HUDEP-2 (cell line): ENCODE measurements around the gene CACTIN.
"Not testable (repeated sequence)": the region's sequence is repeated elsewhere in the genome, so short reads cannot be mapped to it uniquely, and the experiment has no call there.

ENCODE experiments used
- DNase-seq, 76 experiments: peaks; one replicate each; lab custom pipeline; 2025; ENCODE audit not compliant: unreplicated experiment in 76 of 76; lab: John Stamatoyannopoulos, UW

CACTIN gene

GRCh38 chr19:3632739-3633558 lies 6.4 kb upstream of the CACTIN start:
- DNase-seq: no peak

- DNase-seq: no peak
Observed at GRCh38 chr19:3632098-3632497, 5.5 kb upstream of the CACTIN start.

DNA sequence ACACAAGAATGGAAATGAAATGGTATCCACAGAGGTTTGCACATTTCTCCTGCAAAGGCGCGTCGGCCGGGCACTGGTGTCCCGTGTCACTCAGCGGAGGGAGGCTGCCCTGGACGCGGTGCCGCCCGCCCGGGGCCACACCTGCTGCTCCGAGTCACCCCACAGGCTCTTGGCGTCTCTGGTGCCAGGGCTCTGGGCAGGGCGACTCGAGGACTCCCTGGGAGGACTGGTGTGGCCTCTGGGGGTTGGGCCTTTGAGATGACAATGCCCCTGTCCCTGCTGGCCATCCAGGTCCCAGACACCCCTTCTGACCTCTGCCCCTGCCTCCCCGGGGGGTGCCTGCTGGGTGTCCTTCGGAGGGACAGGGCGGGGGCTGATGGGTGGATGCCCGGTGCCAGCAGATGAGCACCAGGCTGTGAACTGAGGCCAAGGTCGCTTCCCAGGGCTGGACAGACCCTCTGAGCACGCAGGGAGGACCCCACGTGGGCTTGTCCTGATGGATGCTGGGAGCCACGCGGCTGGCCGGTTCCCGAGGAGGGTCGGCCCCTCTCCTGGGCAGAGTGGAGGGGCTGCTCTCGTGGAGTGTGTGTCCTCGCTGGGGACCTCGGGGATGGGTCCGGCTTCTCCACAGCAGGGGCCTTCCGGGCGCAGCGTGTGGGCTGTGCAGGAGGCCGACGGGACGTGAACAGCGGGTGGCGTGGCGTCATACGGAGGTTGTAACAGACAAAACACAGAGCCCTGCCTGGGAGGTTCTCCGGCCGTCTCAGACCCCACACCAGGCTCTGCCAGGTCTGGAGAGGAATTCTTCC lies 4.7 kb upstream of the CACTIN start:
- DNase-seq: no peak

DNA sequence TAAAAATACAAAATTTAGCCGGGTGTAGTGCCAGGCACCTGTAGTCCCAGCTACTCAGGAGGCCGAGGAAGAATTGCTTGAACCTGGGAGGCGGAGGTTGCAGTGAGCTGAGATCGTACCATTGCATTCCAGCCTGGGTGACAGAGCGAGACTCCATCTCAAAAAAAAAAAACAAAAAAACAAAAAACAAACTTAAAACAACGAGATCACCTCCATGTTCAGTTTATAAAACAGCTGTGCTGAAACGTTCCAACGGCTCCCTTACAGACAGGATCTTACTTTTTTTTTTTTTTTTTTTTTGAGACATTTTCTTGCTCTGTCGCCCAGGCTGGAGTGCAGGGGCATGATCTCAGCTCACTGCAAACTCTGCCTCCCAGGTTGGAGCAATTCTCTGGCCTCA lies 2.2 kb upstream of the CACTIN start:
- not testable (repeated sequence) for DNase-seq

DNA sequence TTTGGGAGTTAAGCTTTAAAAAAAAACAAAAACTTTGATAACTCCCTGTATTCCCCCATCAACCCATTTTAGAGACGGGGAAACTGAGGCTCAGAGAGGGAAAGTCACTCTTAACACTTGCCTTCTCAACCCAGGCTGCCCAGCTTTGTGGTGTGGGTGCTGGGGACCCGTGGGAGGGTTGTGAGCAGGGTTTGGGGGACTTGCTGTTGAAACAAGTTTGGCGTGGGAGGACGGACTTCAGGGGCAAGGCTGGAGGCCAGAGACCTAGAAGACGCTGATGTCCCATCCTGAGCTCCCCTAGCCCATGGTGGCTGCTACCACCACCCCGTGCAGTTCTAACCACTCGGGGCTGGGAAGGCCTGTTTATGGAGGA lies 747 bp upstream of the CACTIN start:
- DNase-seq: no peak

GRCh38 chr19:3625996-3626472 lies 556 bp downstream of the CACTIN start:
- DNase-seq: peak in 25 of 76 experiments; percentile 15 to 79 (median 37)

GRCh38 chr19:3623716-3624115 lies 2.9 kb downstream of the CACTIN start:
- no peak for DNase-seq

DNA sequence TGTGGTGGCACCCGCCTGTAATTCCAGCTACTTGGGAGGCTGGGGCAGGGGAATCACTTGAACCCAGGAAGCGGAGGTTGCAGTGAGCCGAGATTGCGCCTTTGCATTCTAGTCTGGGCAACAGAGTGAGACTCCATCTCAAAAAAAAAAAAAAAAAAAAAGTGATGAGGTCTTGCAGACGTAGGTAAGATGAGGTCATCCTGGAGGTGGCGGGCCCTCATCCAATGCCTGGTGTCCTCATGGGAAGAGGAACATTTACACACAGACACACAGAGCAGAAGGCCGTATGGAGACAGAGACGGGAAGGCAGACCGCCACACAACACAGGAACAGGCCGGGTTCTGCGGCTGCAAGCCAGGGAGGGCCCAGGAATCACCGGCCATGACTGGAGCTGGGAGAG lies 4.4 kb downstream of the CACTIN start:
- DNase-seq: no peak

GRCh38 chr19:3621689-3622088 lies 4.9 kb downstream of the CACTIN start:
- no peak for DNase-seq

DNA sequence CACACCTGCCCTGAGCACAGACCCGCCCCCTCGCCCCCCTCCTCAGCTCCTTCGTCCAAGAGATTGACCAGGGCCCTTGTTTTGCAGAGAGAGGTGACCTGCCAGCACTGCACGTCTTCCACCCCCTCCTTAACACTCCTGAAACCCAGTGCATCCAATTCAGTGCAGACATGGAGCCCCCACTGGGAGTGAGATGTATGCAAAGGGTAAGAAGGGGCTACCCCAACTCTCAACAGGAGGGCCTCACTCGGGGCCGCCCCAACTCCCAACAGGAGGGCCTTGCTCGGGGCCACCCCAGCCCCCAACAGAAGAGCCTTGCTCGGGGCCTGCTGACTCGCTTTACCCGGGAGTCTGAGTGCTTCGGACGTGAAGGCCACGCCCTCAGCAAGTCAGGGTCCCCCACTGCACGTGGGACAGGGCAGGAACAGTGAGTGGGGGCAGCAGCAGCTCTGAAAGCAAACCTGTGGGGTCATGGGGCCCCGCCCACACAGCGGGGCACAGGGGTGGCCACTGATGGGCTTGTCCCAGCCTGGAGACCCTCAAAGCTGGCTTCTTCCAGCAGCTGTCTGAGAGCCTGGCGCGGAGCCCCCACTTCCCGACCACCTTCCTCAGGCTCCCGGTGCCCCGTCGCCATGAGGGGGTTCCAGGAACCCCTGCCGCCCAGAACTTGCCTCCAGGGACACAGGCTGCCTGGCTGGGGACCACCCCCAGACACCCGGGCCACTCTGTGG lies 5.6 kb downstream of the CACTIN start:
- DNase-seq: no peak

DNA sequence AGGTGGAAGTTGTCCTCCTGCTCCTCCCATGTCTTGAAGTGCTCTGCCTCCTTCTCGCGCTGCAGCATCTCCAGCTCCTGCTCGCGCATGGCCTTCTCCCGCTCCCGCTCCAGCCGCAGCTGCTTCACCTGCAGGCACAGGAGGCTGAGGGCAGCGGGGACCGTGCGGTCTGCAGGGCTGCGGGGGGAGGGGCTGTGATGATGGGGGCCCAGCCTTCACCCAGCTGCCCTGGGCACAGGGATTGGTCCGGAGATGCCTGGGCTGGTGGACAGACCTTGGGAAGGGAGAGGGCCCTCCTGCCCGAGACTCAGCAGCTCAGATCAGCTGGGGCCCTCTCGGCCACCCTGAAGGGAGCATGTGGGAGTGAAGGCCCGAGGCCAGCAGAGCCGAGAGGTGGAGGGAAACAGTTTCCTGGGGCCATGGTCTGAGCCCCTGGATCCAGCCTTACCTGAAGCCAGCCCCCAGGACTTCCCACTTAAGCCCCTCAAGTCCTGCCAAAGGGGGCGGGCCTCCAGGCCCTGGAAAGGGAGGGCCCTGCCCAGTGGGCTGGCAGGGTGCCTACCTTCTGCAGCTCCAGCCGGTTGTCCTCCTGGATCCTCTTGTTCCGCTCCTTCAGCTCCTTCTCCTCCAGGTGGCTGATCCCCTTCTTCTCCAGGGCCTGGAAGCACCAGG lies 6.3 kb downstream of the CACTIN start:
- DNase-seq: peak in 2 of 76 experiments; percentile 9 to 16

DNA sequence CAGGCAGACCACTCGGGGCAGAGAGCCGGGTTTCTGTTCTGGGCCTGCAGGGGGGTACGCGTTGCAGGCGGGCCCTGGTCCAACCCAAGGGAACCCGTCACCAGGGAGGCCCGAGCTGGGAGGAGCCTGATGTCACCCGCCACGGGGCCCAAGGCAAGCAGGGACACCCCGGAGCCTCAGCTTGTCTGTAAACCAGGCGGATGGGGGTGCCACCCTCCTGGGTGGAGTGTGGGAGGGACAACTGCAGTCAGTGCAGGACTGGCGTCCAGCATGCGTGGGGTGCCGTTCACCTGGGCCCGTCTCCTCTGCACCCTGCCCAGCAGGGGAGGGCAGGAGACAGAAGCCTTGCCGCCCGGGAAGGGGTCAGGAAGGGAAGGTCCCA lies 7.0 kb downstream of the CACTIN start:
- no peak for DNase-seq

DNA sequence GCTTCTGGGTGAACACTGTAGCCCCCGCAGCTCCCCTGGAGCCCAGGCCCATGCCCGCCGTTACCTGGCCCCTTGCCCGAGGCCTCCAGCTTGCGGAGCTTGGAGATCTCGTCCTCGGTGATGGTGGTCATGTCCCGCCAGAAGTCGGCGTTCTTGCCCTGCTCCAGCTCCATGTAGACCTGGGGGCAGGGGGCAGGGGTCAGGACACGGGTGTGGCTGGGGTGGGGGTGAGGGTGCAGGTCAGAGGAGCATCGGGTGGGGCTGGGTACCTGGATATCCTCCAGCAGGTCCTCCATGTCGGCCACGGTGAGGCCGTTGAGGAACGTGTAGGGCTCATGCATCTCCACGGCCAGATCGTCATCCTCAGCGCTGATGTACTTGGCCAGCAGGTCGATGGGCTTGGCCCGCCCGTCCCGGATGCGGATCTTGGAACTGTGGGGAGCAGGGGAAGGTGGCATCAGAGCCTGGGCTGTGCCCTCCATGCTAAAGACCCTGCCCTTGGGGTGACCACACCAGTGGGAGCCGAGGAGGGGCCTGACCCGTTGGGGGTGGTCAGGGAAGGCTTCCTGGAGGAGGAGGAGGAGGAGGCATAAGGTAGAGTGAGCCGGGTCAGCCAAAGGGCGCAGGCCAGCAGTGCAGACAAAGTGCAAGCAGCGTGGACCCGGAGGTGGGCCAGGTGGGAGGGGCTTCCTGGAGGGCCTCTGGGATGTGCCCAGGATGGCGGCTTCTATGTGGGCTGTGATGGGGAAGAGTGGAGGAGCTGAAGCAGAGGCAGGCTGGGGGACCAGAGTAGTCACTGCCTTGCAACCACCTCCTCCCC lies 7.6 kb downstream of the CACTIN start:
- DNase-seq: no peak

DNA sequence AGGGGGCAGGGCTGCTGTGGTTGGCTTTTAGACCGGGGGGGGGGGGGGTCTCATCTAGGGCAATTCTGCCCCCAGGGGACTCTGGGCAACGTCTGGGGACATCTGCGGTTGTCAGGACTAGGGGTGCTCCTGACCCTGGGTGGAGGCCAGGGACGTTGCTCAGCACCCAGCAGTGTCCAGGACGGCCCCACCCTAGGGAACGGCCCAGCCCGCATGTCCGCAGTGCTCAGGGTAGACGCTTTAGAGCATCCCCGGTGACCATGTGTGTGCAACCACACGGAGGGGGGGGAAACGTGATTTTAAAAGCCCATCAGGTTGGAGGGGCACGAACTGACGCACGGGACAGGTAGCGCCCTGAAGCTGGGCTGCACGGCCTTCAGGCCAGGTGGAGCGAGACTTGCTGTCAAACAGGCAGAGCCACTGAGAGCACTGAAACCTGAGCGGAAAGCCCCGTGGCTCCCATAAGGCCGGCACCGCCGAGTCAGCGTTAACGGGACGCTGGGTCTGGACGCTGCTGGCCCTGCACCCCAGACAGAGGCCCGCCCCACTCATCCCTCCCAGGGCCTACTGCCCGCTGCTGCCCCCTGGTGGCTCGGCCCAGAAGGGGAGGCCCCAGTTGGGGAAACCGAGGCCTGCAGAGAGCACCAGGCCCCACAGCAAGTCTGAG lies 8.3 kb downstream of the CACTIN start:
- peak in 43 of 76 experiments; percentile 4 to 59 (median 34) for DNase-seq

- DNase-seq: no peak
Observed at GRCh38 chr19:3617463-3617862, 9.1 kb downstream of the CACTIN start.

- DNase-seq: no peak
Observed at GRCh38 chr19:3615524-3616135, 11.0 kb downstream of the CACTIN start.

DNA sequence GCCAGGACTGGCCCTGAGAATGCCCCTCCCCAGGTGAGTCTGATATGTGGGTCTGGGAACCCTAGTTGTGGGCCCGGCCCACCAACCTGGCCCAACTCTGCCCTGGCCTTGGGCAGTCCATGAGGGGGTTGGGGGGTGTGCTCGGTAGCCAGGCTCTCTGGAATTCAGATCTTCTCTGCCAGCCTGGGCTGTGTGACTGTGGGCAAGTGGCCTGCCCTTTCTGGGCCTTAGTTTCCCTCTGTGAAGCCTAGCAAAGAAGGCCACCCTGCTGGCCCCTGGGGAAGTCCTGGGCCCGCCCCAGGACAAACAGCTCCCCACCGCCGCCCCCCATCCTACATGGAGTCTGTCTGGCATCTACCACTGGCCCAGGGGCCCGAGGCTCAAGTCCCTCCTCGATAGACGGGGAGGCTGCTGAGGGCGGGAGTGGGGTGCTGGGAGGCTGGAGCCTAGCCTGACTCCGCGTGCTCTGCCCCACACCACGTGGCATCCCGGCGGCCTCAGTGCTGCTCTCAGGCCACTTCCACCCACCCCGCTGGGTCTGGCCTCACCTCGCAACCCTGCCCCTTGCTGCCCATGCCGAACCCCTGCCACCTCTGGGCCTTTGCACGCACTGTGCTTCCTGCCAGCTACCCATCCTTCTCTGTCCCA lies 11.6 kb downstream of the CACTIN start:
- DNase-seq: no peak
